T-helper 1 cell (primary cell): ENCODE measurements around the gene SLC4A3.

Source experiments
- DNase-seq, 5 donors: peaks; one replicate each; pipeline ENCODE4 v3.0.0-alpha.2; 2012 to 2020
- total RNA-seq, 4 donors: gene quantifications; one replicate each; lab custom pipeline; 2026; lab: John Stamatoyannopoulos, UW

Gene SLC4A3, protein sequence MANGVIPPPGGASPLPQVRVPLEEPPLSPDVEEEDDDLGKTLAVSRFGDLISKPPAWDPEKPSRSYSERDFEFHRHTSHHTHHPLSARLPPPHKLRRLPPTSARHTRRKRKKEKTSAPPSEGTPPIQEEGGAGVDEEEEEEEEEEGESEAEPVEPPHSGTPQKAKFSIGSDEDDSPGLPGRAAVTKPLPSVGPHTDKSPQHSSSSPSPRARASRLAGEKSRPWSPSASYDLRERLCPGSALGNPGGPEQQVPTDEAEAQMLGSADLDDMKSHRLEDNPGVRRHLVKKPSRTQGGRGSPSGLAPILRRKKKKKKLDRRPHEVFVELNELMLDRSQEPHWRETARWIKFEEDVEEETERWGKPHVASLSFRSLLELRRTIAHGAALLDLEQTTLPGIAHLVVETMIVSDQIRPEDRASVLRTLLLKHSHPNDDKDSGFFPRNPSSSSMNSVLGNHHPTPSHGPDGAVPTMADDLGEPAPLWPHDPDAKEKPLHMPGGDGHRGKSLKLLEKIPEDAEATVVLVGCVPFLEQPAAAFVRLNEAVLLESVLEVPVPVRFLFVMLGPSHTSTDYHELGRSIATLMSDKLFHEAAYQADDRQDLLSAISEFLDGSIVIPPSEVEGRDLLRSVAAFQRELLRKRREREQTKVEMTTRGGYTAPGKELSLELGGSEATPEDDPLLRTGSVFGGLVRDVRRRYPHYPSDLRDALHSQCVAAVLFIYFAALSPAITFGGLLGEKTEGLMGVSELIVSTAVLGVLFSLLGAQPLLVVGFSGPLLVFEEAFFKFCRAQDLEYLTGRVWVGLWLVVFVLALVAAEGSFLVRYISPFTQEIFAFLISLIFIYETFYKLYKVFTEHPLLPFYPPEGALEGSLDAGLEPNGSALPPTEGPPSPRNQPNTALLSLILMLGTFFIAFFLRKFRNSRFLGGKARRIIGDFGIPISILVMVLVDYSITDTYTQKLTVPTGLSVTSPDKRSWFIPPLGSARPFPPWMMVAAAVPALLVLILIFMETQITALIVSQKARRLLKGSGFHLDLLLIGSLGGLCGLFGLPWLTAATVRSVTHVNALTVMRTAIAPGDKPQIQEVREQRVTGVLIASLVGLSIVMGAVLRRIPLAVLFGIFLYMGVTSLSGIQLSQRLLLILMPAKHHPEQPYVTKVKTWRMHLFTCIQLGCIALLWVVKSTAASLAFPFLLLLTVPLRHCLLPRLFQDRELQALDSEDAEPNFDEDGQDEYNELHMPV
- 0.08 to 0.27 (median 0.14) reads per million in 4 donors for total RNA-seq

- no peak for DNase-seq
These were observed at the start of gene SLC4A3 for GRCh38 chr2:219627103-219628100. Gene SLC4A3 (plus strand): TSS chr2:219627630. CDS start chr2:219627993, 363 bp downstream.

DNA sequence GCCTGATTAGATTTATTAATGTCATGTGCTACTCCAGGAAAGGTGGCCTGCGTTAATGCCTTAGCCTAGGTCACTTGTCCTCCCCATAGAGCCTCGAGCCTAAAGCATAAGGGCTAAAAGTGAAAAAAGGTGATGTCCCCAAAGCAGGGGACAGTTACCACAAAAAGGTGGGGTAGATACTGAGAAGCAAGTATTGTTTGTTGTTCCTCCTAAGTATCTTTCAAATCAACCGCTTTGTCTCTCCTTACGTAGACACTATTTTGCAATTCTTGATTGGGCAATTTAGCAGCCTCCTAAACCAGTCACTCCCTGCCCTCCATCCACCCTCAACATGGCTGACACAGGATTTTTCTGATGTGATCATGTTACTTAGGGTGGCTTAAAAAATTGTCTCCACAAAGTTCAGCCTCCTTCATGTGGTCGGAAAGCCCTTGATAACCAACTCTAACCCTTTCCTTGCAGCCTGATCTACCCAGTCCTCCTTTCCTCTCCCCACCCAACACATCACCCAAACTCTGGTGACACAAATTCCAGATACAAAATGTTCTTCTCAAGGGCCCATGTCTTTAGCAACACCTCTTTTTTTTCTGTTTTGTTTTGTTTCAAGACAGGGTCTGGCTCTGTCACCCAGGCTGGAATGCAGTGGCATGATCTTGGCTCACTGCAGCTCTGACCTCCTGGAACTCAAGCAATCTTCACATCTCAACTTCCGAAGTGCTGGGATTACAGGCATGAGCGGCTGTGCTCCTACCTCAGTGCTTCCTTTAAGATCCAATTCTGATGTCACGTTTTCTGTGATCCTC lies 48.4 kb upstream of the SLC4A3 start:
- DNase-seq, result no peak

DNA sequence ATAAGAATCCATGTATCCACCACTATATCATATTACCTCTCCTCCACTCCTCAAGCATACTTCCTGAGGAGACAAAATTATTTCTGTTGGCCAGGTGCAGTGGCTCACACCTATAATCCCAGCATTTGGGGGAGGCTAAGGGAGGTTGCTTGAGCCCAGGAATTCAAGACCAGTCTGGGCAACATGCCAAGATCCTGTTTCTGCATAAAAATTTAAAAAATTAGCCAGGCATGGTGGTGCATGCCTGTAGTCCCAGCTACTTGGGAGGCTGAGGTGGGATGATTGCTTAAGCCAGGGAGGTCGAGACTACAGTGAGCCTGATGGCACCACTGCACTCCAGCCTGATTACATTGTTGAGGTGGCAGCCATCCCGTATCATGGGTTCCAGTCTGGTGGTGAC lies 46.1 kb upstream of the SLC4A3 start:
- no peak for DNase-seq

GRCh38 chr2:219591091-219591490 lies 36.3 kb upstream of the SLC4A3 start:
- no peak for DNase-seq

DNA sequence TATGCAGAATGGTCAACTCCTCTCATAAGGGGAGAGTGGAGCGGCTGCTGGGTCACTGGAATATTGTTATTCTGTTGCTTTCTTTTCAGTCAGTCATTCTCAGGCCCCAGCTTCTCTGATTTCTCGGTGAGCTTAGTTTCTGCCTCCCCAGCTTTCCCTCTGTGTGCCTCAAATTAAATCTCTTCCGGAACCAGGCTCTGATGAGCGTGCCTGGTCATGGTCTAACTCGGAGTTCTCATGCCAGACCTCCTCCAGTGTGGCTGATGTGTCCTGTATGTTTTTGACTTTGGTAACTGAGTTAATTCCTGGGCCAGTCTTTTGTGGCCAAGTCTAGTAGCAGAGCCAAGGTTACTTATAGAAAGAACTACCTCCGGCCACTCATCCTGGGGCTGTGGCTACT lies 34.7 kb upstream of the SLC4A3 start:
- no peak for DNase-seq

DNA sequence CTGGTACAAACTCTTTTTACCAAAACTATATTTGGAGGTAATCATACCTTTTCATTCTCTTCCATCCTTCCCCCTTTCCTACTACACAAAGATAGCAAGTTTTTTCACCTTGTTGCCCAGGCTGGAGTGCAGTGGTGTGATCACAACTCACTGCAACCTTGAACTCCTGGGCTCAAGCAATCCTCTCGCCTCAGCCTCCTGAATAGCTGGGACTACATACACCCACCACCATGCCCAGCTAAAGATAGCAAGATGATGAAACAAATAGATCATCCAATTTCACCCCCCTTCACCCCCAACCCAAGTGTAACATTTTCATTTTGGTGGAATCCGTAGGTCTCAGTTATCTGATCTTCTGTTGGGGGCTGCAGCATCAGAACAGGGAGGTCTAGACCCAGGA lies 34.3 kb upstream of the SLC4A3 start:
- DNase-seq, result no peak

DNA sequence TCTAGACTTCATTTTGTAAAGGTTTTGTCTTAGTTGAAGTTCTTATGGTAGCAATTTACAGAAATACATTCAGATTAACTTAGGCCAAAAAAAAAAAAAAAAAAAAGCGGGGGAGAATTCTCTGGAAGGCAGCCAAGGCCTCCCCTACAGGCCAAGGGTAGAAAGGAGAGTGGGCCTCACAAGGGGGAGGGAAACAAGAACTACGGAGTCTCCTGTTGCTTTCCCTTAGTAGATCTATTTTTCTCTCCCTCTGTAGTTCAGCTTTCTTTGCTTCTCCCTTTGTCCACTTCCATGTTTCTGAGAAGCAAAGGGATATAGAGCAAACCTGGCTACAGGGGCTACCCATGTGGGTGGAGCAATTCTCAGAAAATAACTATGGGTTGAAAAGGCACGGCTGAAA lies 32.2 kb upstream of the SLC4A3 start:
- no peak for DNase-seq

- no peak for DNase-seq
These were observed 30.4 kb upstream of the SLC4A3 start for GRCh38 chr2:219596954-219597551.

DNA sequence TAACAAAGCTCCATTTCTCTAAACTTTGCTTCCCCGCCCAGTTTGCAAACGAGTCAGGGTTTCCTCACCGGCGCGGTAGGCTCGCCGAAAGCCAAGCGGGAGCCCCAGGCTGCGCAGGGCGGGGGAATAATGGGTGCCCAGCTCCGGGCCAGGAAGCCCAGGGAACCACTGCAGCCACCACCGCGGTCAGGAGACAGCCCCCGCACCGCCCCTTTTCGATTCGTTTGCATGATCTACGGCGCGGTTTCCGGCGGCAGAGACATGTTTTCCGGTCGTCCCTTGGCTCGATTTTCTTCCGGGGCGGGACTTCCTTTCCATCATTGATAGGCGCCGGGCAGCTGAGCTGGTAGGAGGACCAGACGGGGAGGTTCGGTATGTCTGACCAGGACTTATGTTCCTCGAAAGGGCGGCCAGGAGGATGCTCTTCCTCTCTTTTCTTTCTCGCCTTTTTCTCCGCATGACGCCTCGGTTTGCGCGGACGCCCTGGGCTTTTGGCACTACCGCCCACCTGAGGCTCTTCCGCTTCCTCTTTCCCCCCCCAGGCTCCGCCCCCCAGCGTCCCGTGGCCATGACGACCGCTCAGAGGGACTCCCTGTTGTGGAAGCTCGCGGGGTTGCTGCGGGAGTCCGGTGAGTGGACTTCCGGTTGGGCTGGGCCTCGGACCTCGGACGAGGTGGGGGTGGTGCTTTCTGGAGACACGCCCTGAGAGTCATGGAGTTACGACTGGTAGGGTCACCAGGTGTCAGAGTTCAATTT lies 29.7 kb upstream of the SLC4A3 start, which contains the start of gene STK11IP:
STK11IP (plus strand) TSS at position 306 of the 756 bp plus-strand sequence; CDS start at position 569, 263 bp downstream.
- DNase-seq, result peak; percentile 78 to 93 (median 87)

DNA sequence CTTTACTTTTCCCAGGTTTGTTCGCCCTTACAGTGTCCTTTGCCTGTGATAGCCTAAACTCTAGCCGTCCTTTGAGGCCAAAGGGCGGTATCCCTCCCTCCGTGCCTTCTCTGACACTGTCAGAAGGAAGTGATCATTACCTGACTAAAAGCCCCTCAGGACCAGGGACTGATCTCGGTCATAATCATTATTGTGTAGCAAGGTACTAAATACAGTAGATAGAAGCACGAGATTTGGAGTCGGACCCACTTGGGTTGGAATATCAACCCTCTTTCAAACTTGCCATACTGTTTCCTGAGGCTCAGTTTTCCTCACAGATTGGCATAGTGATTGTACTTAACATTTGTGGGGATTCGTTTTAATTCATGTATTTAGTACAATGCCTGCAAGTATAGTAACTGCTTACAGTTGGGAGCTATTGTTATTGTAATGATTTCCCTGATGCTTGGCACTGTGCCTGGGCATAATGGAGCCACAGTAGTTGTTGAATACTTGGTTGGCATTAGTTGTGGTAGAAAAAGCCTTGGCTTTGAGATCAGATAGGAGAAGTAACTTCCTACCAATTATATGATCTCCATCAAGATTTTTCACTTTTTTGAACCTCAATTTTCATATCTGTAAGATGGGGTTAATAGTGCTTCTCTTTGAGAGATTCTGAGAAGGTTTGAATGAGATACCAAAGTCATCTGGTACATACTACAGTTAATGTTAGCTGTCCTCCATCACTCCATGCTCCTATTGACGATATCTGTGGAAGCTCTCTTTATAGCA lies 28.9 kb upstream of the SLC4A3 start:
- no peak for DNase-seq

- no peak for DNase-seq
These were observed 23.7 kb upstream of the SLC4A3 start for GRCh38 chr2:219603771-219604170.

DNA sequence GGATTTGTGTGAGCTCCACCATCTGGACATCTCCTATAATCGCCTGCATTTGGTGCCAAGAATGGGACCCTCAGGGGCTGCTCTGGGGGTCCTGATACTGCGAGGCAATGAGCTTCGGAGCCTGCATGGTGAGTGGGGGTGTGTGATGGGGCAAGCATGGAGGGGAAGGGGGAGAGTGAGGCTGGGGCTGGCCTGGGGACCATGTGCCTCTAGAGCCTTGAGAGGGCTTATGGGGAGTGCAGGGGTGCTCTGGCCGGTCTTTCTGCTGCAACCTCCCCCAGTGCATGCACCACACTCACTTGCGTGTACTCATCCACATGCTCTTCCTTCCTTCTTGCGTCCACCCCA lies 21.8 kb upstream of the SLC4A3 start:
- no peak for DNase-seq

DNA sequence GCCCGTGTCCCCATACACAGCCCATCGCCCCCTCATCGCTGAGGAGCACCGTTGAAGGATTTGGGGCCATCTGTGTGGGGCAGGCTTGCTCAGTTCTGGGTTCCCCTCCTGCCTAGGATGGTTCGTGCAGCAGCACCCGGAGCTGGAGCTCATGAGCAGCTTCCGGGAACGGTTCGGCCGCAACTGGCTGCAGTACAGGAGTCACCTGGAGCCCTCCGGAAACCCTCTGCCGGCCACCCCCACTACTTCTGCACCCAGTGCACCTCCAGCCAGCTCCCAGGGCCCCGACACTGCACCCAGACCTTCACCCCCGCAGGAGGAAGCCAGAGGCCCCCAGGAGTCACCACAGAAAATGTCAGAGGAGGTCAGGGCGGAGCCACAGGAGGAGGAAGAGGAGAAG lies 19.5 kb upstream of the SLC4A3 start:
- no peak for DNase-seq

DNA sequence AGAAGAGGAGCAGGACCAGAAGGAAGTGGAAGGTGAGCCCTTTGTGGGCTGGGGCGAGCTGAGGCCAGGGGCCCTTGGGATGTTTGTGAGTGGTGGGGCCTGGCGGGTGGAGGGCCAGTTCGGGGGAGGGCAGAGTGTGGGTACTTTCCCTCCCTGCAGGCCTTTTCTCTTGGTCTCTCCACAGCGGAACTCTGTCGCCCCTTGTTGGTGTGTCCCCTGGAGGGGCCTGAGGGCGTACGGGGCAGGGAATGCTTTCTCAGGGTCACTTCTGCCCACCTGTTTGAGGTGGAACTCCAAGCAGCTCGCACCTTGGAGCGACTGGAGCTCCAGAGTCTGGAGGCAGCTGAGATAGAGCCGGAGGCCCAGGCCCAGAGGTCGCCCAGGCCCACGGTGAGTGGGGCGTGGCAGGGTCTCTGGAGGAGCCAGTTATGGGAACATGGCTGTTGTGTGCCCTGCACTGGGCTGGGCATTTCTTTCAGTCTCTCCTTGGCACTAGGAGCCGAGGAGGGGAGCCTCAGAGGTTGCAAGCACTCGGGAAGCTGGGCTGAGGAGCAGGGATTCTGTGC lies 18.9 kb upstream of the SLC4A3 start:
- no peak for DNase-seq

GRCh38 chr2:219609149-219609750 lies 18.2 kb upstream of the SLC4A3 start:
- DNase-seq, result no peak

DNA sequence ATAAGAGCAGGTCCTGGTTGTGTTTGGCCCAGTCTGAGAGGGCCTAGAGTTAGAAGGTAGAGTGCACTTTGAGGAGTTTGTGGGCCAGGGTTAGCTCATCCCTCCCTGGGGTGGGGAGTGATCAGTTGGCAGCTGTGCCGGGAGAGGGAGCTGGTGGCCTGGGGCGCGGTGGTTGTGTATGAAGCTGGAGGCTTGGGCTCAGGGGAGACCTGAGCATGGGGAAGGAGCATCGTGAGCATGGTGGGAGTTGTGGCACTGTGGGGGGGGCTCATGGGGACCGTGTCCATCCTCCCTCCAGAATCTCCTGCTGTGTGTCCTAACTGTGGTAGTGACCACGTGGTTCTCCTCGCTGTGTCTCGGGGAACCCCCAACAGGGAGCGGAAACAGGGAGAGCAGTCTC lies 16.1 kb upstream of the SLC4A3 start:
- no peak for DNase-seq

DNA sequence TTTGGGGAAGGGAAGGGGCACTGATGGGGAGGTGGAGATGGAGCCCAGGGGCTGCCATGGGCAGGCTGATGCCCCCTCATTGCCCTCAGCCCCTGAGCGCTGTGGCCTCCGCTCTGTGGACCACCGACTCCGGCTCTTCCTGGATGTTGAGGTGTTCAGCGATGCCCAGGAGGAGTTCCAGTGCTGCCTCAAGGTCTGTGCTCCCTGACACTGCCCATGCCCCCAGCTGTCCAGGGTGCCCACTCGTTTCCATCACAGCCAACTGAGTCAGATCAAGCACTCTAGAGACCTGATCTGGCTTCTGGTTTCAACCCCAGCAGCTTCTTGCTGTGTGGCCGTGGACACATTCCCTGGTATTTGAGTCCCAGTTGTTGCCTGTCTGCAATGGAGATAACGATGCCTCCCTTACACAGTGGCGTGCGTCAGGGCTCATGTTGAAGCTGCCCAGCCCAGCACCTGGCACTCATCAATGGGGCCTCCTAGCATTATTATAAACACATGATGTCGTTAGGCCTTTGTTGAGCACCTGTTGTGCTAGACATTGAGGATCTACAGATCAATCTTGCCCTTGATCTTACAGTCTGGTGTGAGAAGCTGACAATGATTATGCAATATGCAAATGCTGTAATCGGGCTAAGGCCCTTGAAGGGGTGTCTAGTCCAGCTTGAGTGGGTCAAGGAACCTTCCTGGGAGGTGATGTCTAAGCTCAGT lies 15.4 kb upstream of the SLC4A3 start:
- no peak for DNase-seq
